GM21526 (cell line): ENCODE measurements around the gene SHISA5.
"Not testable (repeated sequence)": the region's sequence is repeated elsewhere in the genome, so short reads cannot be mapped to it uniquely, and the experiment has no call there.

ENCODE experiments used
- ATAC-seq: cut with Tn5 transposase; IDR thresholded peaks from one replicate; pipeline ENCODE4 v1.9.1; 2021; ENCODE audit warnings: moderate library complexity; ENCODE audit not compliant: unreplicated experiment, low FRiP score

Gene SHISA5, protein sequence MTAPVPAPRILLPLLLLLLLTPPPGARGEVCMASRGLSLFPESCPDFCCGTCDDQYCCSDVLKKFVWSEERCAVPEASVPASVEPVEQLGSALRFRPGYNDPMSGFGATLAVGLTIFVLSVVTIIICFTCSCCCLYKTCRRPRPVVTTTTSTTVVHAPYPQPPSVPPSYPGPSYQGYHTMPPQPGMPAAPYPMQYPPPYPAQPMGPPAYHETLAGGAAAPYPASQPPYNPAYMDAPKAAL

DNA sequence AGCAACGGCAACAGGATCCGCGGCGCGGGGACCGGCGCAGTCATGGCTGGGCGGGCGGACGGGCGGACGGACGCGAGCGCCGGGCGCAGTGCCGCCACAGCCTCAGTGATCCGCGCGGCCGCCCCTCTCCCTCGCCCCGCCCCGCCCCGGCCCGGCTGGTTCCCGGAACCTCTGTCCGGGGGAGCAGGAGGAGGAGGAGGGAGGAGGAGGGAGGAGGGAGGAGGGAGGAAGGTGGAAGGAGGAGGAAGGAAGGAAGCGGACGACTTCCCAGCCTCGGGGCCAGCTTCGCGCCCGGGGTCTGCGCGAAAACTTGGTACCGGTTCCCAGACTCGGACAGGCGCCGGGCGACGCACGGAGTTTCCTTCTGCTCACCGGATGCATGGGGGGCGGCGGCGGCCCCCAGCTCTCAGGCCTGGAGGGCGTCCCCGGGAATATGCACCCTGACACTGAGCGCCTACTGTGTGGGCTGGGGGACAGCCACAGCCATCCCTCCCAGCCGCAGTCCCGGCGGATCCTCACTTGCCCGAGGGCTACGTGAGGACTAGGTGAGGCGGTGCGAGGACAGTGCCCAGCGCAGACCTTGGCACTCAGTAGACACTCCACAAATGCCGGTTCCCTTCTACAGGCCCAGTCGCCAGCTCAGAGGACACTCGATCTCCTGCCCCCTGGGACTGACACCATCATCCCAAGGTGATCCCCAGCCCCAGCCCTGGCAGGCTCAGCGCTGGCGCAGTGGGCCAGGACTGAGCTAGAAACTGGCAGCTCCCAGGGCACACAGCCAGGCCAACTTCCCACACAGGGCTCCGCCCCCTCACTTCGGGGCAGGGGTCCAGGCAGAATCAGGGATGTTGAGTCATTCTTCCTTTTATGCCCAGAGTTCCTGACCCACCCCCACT lies at the start of gene SHISA5:
Gene SHISA5, minus strand, starts transcription at position 124 of the 896 bp plus-strand sequence. Its CDS starts 80 bp downstream, at position 44.
- ATAC-seq: no peak

DNA sequence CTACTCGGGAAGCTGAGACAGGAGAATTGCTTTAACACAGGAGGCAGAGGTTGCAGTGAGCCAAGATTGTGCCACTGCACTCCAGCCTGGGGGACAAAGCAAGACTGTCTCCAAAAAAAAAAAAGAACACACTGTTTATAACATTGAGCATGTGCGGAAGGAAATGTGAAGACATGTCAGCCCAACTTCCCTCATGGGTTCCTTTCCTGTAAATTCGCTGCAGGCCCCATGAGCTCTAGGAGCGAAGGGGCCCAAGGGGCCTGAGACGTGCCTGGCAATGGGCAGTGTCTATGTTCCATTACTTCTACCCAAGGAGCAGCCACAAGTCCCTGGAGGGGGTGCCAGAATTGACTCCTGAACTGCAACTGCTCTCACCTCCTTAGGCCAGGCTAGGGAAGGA lies 49.4 kb upstream of the SHISA5 start:
- no peak for ATAC-seq

DNA sequence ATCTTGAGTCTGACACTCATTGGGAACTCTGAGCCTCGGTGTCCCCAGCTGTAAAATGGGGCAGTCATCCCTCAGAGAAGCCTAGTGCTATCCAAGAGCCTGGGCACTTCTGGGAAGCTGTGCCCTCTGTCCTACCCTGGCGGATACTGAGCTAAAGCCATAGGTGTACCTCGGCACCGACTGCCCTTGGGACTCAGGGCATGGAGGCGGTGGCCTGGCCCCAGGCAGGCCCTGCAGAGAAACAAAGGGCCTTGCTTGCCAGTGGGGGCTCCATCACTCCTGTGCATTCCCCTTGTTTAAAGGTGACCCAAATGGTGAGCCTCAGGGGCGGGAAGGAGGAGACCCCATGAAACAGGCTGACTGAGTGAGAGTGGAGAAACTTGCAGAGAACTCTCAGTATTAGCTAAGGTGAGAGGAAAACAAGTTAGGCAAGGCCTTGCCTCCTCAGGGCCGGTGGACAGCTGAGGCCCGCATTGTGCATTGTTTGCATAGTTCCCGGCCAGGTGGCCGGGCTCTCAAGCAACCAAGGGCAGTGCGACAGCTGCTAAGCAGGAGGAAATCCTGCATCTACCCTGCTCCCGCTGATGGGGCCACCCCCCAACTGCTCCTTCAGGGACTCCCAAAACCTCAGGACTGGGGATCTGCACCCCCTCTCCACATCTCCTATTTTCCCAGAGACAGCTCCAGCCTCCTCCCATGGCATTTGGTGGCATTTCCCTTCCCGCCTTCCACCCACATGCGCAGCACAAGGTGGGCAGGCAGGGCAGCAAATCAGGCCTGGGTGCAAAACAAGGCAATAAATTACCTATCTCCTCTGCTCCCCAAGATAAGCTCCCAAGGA lies 48.4 kb upstream of the SHISA5 start:
- ATAC-seq: no peak

DNA sequence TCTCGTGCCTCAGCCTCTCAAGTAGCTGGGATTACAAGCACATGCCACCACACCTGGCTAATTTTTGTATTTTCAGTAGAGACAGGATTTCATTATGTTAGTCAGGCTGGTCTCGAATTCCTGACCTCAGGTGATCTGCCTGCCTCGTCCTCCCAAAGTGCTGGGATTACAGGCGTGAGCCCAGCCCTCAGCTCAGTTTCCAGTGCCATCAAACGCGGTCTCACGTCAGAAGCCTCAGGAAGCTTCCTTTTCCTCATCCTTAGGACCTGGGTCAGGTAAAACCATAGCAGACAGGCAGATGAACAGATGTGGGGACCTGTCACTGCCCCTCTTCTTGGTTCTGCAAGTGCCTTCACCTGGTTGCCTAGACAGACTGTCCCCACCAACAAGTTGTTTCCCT lies 47.7 kb upstream of the SHISA5 start:
- ATAC-seq: not testable (repeated sequence)

DNA sequence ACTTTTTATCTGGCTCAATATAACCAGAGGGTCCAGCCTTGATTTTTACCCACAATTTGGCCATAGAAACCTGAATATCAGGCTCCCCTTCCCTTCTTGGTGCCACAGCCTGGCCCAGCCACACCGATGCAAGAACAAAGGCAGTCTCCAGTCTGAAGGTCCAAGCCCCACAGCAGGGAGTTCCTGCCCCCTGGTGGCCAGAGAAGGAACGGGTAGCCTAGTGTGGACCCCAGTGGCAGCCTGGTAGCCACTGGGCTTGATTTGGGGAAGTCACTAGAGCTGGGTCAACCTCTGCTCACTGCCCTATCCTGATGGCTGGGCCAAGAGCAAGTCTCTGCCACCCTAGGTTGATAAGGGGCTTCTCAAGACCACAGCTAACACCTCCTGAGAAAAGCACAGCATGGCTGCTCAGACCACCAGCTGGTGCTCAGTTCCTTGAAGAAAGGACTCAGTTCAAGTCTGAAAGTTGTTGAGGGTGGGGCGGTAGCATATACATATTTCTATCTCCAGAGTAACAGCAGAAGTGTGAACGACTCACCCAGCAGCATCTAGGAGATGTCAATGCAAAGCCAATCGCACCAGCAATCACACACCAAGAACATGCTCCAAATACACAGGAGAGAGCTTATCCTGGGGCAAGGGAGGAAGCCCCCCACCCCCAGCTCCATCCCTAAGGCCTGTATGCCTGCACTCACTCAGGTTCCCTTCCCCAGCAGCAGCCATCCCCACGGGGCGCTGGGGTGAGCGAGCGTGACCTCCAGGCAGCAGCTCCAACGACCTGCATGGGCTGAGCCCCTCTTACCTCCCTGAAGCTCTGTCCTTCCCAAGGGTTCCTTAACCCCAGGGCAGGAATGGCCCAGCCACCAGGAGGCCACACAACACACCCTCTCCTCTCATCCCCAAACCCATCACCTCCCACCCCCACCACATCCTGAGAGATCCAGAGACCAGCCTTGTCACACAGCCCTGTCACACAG lies 45.0 kb upstream of the SHISA5 start:
- ATAC-seq: peak; percentile 58

DNA sequence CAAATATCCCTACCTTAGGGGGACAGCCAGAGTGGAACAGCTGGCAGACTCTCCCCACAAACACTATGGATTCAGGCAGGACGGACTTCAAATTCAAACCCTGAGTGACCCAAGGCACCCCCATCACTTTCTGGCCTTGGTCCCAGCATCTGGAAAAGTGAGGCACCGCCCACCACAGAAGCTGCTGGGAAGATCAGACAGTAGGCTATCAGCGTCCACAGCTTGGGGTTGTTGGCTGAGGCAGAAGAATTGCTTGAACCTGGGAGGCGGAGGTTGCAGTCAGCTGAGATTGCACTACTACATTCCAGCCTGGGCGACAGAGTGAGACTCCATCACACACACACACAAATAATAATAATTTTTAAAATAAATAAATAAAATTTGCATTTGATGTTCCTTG lies 44.2 kb upstream of the SHISA5 start:
- no peak for ATAC-seq

DNA sequence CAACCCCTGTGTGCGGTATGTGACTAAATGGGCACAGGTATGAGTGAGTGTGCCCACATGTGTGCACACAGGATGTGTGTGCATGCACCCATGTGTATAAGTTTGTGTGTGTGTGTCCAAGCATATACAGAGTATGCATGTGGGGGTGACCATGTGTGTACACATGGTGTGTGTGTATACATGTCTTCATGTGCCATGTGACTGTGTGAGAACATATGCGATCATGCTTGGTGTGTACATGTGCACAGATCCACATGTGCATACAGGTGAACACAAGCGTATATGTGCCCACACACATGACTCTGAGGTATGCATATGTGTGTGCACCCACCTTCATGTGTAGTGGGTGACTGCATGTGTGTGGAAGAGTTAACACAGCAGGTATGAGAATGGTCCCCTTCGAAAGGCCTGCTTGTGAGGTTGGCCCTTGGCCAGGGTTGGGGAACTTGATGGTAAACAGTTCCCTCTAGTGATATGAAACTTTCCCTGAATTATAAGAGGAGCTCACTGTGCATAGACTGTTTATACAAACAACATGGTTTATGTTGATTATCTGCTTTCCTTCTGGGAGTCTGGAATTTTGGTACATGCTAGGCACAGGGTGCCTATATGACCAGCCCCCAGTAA lies 42.3 kb upstream of the SHISA5 start:
- ATAC-seq: no peak

DNA sequence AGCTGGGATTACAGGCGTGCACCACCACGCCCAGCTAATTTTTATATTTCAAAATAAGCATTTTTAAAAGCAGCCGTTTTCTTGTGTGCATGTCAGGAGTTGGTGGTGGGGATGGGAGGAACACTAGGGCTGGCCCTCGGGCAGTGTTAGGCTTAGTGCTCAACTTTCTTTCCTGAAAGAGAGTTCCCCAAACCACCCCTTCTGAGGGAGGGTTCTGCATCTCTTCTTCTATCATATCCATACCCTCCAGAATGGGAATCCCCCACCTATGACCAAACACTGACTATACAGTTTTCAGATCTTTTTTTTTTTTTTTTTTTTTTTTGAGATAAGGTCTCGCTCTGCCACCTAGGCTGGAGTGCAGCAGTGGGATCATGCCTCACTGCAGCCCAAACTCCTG lies 40.2 kb upstream of the SHISA5 start:
- ATAC-seq: no peak

DNA sequence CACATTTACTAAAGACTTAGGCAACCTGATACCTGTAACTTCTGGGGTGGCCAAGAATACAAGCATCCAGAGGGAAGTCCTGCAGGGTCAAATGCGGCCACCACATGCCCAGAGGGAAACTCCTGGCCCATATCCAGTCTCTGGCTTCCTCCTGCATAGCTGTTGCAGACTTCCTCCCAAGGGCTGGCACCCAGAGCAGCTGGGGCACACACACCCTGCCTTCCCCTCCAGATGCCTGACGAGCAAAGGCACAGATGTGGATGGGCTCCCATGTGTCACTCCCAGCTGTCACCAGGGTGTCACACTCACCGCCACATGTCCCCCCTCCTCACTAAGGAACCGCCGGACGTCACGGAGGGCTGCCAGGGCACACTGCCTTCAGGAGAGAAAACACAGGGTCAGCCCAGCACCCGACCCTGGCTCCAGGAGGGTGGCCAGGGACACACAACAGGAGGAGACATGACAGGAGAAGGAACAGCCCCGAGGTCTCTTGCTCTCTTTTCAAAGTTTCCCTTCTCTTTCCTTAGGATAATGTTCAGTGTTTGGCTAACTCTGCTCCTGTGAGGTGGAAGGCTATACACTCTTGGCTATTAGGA lies 39.4 kb upstream of the SHISA5 start:
- ATAC-seq: no peak

DNA sequence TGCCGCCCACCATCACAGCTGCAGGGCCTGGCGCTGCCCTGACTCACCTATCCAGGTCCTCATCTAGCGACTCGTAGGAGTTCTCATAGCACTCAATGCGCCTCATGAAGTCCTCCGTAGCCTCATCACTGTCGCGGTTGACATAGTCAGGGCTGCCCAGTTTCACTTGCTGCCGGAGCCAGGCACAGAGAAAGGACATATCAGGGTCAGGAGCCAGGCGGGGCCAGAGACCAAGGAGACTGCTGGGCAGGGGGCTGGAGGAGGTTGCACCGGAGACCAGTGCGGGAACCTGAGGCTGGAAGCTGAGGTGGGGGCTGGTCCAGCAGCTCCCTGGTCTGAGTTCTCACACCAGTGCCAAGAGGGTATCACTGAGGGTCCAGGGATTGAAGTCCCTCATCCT lies 34.5 kb upstream of the SHISA5 start:
- ATAC-seq: no peak

DNA sequence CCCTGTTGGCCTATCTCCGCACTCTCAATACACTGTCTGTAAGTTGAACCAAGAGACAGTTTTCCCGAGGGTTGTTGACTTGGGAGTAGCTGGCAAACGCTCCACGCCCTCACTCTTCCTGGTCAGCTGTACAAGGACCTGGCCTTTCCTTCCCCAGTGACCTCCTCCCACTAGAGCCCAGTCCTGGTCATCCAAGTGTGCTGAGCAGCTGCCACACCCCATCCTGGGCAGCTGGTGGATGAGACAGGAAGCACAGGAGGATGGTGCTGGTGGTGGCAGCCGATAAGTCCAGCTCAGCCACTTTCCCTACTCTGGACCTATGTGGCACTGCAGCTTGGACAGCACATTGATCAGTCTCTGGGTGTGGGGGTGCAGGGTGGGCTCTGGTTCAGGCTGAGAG lies 32.8 kb upstream of the SHISA5 start:
- ATAC-seq: no peak

DNA sequence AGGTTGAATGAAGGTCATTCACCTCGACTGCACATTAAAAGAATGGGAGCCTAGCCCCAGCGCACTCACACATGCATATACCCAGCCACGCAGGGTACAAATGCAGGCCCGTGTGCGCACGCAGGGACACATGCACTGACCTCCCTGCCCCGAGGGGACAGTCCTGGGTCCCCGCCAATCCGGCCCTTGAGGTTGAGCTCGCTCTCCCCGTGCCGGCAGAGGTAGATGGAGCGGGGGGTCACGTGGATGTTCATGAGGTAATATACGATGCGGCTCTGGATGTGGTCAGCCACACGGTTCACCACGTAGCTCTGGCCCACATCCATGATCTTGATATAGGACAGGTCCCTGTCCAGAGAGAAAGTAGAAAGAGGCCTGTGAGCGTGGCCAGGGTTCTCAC lies 32.1 kb upstream of the SHISA5 start:
- no peak for ATAC-seq

DNA sequence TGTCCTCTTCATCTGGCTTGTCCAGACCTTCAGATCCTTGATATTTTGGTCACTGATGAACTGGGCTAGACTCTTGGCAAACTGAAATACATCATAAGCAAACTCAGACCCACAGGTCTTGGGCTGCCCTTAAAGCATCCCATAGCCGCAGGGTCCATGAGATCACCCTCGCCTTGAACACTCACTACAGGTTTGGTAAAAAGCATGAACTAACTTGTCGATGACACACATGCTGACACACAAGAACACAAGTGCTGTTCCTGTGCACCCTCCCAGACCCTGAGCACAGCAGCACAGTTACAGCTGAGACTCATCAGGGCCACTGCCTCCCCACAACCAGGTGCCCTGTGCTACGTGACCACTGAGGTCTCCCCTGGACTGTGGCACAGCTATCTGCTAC lies 31.6 kb upstream of the SHISA5 start:
- no peak for ATAC-seq

DNA sequence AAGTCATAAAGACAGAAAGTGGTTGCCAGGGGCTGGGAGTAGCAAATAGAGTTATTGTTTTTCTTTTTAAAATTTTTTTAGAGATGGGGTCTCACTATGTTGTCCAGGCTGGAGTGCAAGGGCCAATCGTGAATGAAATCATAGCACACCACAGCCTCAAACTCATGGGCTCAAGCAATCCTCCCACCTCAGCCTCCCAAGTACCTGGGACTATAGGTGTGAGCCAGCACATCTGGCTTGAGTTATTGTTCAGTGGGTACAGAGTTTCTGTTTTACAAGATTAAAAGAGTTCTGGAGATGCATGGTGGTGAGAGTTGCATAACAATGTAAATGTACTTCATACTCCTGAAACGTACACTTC lies 29.0 kb upstream of the SHISA5 start:
- no peak for ATAC-seq

DNA sequence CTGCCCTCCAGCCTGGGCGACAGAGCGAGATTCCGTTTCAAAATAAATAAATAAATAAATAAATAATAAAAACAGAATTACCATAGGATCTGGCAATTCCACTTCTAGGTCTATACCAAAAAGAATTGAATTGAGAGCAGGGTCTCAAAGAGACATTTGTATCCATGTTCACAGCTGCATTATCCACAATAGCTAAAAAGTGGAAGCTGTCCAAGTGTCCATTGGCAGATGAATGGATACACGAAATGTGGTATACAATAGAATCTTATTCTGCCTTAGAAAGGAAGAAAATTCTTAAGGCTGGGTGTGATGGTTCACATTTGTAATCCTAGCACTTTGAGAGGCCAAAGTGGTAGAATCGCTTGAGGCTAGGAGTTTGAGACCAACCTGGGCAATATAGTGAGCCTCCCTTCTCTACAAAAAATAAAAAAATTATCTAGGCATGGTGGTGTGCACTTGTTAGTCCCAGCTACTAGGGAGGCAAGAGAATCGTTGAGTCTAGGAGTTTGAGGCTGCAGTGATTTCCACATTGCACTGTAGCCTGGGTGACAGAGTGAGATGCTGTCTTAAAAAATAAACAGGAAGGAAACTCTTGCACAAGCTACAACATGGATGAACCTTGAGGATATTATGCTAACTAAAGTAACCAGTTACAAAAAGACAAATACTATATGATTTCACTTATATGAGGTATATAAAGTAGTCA lies 28.4 kb upstream of the SHISA5 start:
- no peak for ATAC-seq

DNA sequence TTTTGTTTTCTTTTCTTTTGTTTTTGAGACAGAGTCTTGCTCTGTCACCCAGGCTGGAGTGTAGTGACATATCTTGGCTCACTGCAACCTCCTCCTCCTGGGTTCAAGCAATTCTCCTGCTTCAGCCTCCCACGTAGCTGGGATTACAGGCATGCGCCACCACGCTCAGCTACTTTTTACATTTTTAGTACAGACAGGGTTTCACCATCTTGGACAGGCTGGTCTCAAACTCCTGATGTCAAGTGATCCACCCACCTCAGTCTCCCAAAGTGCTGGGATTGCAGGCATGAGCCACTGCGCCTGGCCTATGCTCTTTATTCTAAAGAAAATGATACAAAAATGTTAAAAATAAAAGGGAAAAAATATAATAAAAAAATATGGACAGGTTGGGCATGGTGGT lies 26.7 kb upstream of the SHISA5 start:
- not testable (repeated sequence) for ATAC-seq

DNA sequence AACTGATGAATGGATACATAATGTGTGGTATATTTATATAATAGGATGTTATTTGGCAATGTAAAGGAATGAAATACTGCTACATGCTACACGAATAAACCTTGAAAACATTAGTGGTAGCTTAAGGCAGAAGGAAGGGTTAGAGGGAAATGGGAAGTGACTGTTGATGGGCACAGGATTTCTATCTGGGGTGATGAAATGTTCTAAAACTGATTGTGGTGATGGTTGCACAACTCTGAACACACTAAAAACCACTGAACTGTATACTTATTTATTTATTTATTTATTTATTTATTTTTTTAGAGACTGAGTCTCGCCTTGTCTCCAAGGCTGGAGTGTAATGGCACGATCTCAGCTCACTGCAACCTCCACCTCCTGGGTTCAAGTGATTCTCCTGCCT lies 24.8 kb upstream of the SHISA5 start:
- ATAC-seq: no peak

DNA sequence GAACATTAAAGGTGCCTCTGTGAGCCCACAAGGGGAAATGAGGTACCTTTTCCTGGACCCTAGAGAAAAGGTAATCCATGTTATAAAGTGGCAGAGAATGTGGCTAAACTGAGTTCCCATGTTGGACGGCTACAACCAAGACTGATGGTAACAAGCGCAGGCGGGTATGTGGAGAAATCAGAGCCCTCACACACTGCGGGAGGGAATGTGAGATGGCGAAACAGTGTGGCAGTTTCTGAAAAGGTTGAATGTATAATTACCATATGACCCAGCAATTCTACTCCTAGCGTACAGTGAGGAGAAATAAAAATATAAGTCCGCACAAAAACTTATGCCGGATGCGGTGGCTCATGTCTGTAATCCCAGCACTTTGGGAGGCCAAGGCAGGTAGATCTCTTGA lies 24.1 kb upstream of the SHISA5 start:
- ATAC-seq: no peak

DNA sequence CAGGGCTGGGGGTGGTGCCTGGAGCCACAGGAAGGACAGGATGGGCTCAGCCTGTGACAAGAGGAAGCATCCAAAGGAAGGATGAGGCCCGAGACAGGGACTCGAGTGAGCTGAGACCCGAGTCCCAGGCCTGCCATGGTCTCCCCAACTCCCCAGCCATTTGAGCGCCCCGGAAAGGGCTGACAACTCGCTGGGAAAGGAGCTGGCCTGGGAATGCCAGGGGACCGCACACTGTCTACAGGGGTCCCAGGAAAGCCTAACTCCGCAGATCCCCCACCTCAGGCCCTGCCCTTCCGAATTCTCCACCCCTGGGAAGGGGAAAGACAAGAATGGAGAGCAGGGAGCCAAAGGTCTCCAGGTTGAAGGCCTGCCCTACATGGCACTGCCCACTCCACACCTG lies 21.0 kb upstream of the SHISA5 start:
- no peak for ATAC-seq
